Measurements from ENCODE around the gene KISS1R.

Gene KISS1R

DNA sequence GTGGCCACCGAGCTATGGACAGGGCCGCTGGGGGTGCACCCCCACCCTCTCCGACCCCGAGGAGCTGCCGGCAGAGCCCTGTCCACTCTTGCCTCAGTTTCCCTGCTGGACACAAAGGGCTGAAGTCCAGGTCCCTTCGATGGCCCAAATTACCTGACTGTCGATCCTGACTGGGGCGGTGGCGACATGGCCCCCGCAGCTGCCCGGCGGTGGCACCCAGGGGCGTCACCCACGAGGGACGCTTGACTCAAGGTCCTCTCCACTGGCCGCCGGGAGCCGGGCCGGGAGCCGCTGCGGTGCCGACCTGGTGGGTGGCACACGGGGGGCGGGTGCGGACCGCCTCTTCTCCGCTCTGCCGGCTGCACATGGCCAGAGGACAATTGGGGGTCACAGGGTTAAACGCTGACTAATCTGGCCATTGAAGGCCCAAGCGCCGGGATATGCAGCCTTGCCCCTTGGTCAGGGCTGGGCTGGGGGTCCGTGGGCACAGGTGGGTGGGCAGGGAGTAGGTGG, 25.1 kb downstream of the KISS1R start:
- no peak for ATAC-seq
- TF ChIP-seq CSDC2 (CRISPR knock-in tag; IDR thresholded peaks at IDR 0.05): no peak
- TF ChIP-seq, protein P1, sequence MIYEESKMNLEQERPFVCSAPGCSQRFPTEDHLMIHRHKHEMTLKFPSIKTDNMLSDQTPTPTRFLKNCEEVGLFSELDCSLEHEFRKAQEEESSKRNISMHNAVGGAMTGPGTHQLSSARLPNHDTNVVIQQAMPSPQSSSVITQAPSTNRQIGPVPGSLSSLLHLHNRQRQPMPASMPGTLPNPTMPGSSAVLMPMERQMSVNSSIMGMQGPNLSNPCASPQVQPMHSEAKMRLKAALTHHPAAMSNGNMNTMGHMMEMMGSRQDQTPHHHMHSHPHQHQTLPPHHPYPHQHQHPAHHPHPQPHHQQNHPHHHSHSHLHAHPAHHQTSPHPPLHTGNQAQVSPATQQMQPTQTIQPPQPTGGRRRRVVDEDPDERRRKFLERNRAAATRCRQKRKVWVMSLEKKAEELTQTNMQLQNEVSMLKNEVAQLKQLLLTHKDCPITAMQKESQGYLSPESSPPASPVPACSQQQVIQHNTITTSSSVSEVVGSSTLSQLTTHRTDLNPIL (CRISPR knock-in tag; IDR thresholded peaks at IDR 0.05; ENCODE audit: low read depth): no peak
- TF ChIP-seq ZFP30 (CRISPR knock-in tag; IDR thresholded peaks at IDR 0.05): no peak

DNA sequence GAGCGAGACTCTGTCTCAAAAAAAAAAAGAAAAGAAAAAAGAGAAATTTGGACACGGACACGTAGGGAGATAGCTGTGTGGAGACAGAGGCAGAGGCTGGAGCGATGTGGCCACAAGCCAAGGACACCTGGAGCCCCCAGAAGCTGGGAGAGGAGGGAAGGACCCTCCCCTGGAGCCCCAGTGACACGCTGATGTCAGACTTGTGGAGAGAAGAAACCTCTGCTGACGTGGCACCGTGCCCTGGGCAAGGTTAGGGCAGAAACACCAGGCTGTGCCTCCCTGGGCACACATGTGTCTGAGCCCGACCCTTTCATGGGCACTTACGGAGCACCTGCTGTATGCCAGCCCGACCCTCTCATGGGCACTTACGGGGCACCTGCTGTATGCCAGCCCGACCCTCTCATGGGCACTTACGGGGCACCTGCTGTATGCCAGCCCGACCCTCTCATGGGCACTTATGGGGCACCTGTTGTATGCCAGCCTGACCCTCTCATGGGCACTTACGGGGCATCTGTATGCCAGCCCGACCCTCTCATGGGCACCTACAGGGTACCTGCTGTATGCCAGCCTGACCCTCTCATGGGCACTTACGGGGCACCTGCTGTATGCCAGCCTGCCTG, 26.5 kb downstream of the KISS1R start:
- no peak for ATAC-seq
- no peak for TF ChIP-seq CSDC2 (CRISPR knock-in tag; IDR thresholded peaks at IDR 0.05)
- no peak for TF ChIP-seq TCF4 (CRISPR knock-in tag; IDR thresholded peaks at IDR 0.05; ENCODE audit: borderline replicate concordance)
- no peak for TF ChIP-seq ESRRG (CRISPR knock-in tag; IDR thresholded peaks at IDR 0.05)
- TF ChIP-seq ISL1 (CRISPR knock-in tag; IDR thresholded peaks at IDR 0.05): no peak
- TF ChIP-seq ZNF70 (CRISPR knock-in tag; IDR thresholded peaks at IDR 0.05): no peak
- TF ChIP-seq ZNF8 (CRISPR knock-in tag; IDR thresholded peaks at IDR 0.05): no peak
- TF ChIP-seq ZFP3 (CRISPR knock-in tag; IDR thresholded peaks at IDR 0.05): no peak
- TF ChIP-seq BACH2 (CRISPR knock-in tag; IDR thresholded peaks at IDR 0.05; ENCODE audit: borderline replicate concordance): no peak
- TF ChIP-seq, protein P1 (CRISPR knock-in tag; IDR thresholded peaks at IDR 0.05; ENCODE audit: low read depth): no peak
- no peak for TF ChIP-seq ZC3H10 (CRISPR knock-in tag; IDR thresholded peaks at IDR 0.05)
- no peak for TF ChIP-seq TOX (CRISPR knock-in tag; IDR thresholded peaks at IDR 0.05; ENCODE audit: borderline replicate concordance)

- ATAC-seq: no peak; the same call in 2 of the 3 replicates
Measured at GRCh38 chr19:944171-944567, 27.0 kb downstream of the KISS1R start.

More at GRCh38 chr19:944171-944567, 27.0 kb downstream of the KISS1R start:
- TF ChIP-seq, protein P2, sequence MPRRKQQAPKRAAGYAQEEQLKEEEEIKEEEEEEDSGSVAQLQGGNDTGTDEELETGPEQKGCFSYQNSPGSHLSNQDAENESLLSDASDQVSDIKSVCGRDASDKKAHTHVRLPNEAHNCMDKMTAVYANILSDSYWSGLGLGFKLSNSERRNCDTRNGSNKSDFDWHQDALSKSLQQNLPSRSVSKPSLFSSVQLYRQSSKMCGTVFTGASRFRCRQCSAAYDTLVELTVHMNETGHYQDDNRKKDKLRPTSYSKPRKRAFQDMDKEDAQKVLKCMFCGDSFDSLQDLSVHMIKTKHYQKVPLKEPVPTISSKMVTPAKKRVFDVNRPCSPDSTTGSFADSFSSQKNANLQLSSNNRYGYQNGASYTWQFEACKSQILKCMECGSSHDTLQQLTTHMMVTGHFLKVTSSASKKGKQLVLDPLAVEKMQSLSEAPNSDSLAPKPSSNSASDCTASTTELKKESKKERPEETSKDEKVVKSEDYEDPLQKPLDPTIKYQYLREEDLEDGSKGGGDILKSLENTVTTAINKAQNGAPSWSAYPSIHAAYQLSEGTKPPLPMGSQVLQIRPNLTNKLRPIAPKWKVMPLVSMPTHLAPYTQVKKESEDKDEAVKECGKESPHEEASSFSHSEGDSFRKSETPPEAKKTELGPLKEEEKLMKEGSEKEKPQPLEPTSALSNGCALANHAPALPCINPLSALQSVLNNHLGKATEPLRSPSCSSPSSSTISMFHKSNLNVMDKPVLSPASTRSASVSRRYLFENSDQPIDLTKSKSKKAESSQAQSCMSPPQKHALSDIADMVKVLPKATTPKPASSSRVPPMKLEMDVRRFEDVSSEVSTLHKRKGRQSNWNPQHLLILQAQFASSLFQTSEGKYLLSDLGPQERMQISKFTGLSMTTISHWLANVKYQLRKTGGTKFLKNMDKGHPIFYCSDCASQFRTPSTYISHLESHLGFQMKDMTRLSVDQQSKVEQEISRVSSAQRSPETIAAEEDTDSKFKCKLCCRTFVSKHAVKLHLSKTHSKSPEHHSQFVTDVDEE (CRISPR knock-in tag; IDR thresholded peaks at IDR 0.05): peak; percentile 72; the same call in 1 of the 2 replicates
- TF ChIP-seq, protein P3, sequence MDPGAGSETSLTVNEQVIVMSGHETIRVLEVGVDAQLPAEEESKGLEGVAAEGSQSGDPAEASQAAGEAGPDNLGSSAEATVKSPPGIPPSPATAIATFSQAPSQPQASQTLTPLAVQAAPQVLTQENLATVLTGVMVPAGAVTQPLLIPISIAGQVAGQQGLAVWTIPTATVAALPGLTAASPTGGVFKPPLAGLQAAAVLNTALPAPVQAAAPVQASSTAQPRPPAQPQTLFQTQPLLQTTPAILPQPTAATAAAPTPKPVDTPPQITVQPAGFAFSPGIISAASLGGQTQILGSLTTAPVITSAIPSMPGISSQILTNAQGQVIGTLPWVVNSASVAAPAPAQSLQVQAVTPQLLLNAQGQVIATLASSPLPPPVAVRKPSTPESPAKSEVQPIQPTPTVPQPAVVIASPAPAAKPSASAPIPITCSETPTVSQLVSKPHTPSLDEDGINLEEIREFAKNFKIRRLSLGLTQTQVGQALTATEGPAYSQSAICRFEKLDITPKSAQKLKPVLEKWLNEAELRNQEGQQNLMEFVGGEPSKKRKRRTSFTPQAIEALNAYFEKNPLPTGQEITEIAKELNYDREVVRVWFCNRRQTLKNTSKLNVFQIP (CRISPR knock-in tag; IDR thresholded peaks at IDR 0.05; ENCODE audit: borderline replicate concordance, low read depth): no peak
- 0 out of 2 replicates have a peak, but pooled peaks have one; percentile 64 for TF ChIP-seq ARNTL (CRISPR knock-in tag; IDR thresholded peaks at IDR 0.05; ENCODE audit: borderline replicate concordance, low read depth)
- TF ChIP-seq ZC3H10 (CRISPR knock-in tag; IDR thresholded peaks at IDR 0.05): no peak
- no peak for TF ChIP-seq TOX (CRISPR knock-in tag; IDR thresholded peaks at IDR 0.05; ENCODE audit: borderline replicate concordance)
- 0 out of 2 replicates have a peak, but pooled peaks have one; percentile 24 for TF ChIP-seq PPARA (CRISPR knock-in tag; IDR thresholded peaks at IDR 0.05; ENCODE audit: borderline replicate concordance)
- TF ChIP-seq GLIS3 (CRISPR knock-in tag; IDR thresholded peaks at IDR 0.05): no peak
- TF ChIP-seq, protein P4, sequence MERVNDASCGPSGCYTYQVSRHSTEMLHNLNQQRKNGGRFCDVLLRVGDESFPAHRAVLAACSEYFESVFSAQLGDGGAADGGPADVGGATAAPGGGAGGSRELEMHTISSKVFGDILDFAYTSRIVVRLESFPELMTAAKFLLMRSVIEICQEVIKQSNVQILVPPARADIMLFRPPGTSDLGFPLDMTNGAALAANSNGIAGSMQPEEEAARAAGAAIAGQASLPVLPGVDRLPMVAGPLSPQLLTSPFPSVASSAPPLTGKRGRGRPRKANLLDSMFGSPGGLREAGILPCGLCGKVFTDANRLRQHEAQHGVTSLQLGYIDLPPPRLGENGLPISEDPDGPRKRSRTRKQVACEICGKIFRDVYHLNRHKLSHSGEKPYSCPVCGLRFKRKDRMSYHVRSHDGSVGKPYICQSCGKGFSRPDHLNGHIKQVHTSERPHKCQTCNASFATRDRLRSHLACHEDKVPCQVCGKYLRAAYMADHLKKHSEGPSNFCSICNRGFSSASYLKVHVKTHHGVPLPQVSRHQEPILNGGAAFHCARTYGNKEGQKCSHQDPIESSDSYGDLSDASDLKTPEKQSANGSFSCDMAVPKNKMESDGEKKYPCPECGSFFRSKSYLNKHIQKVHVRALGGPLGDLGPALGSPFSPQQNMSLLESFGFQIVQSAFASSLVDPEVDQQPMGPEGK (CRISPR knock-in tag; IDR thresholded peaks at IDR 0.05; ENCODE audit: borderline replicate concordance): no peak
- TF ChIP-seq, protein P5, sequence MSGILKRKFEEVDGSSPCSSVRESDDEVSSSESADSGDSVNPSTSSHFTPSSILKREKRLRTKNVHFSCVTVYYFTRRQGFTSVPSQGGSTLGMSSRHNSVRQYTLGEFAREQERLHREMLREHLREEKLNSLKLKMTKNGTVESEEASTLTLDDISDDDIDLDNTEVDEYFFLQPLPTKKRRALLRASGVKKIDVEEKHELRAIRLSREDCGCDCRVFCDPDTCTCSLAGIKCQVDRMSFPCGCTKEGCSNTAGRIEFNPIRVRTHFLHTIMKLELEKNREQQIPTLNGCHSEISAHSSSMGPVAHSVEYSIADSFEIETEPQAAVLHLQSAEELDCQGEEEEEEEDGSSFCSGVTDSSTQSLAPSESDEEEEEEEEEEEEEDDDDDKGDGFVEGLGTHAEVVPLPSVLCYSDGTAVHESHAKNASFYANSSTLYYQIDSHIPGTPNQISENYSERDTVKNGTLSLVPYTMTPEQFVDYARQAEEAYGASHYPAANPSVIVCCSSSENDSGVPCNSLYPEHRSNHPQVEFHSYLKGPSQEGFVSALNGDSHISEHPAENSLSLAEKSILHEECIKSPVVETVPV (CRISPR knock-in tag; IDR thresholded peaks at IDR 0.05): no peak
- TF ChIP-seq ZFP3 (CRISPR knock-in tag; IDR thresholded peaks at IDR 0.05): peak; percentile 73; the same call in 1 of the 2 replicates
- no peak for TF ChIP-seq ZNF565 (CRISPR knock-in tag; conservative IDR thresholded peaks at IDR 0.05; ENCODE audit: low read depth)
- no peak for TF ChIP-seq ISL1 (CRISPR knock-in tag; IDR thresholded peaks at IDR 0.05)
- TF ChIP-seq ZFP30 (CRISPR knock-in tag; IDR thresholded peaks at IDR 0.05): no peak
- TF ChIP-seq ESRRG (CRISPR knock-in tag; IDR thresholded peaks at IDR 0.05): no peak
- no peak for TF ChIP-seq ZNF70 (CRISPR knock-in tag; IDR thresholded peaks at IDR 0.05)
- TF ChIP-seq RARB (CRISPR knock-in tag; IDR thresholded peaks at IDR 0.05): no peak
- TF ChIP-seq, protein P1 (CRISPR knock-in tag; IDR thresholded peaks at IDR 0.05; ENCODE audit: low read depth): 0 out of 2 replicates have a peak, but pooled peaks have one; percentile 26
- no peak for TF ChIP-seq BACH2 (CRISPR knock-in tag; IDR thresholded peaks at IDR 0.05; ENCODE audit: borderline replicate concordance)
- no peak for TF ChIP-seq SNAI2 (CRISPR knock-in tag; IDR thresholded peaks at IDR 0.05)
- TF ChIP-seq OSR1 (CRISPR knock-in tag; IDR thresholded peaks at IDR 0.05): no peak
- no peak for TF ChIP-seq CSDC2 (CRISPR knock-in tag; IDR thresholded peaks at IDR 0.05)
- TF ChIP-seq TCF4 (CRISPR knock-in tag; IDR thresholded peaks at IDR 0.05; ENCODE audit: borderline replicate concordance): peak; percentile 83
- TF ChIP-seq ZNF8 (CRISPR knock-in tag; IDR thresholded peaks at IDR 0.05): no peak

All from SK-N-SH treated with all-trans-retinoic acid at 6 μM for 48 hours (cell line).